ENCODE measurements around the gene HOMER2.

Gene HOMER2

GRCh38 chr15:82855286-82856100 lies 97.0 kb downstream of the HOMER2 start:
- no peak for DNase-seq

DNA sequence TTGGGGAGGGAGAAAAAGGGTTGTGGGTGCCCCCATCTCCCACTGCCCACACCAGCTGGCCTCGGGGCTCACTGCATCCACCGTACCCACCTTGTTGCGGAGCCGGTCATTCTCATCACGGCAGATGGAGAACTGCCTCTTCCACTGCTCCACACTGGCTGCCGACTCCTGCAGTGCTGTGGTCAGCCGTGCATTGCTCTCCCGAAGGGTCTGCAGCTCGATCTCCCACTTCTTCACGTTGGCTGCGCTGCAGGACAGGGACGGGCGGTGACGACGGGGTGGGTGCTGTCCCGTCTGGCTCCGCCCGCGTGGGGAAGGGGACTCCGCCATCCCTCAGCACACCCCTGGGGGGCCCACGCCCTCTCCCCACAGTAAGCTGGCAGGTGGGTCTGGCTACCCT lies 98.0 kb downstream of the HOMER2 start:
- no peak for DNase-seq

DNA sequence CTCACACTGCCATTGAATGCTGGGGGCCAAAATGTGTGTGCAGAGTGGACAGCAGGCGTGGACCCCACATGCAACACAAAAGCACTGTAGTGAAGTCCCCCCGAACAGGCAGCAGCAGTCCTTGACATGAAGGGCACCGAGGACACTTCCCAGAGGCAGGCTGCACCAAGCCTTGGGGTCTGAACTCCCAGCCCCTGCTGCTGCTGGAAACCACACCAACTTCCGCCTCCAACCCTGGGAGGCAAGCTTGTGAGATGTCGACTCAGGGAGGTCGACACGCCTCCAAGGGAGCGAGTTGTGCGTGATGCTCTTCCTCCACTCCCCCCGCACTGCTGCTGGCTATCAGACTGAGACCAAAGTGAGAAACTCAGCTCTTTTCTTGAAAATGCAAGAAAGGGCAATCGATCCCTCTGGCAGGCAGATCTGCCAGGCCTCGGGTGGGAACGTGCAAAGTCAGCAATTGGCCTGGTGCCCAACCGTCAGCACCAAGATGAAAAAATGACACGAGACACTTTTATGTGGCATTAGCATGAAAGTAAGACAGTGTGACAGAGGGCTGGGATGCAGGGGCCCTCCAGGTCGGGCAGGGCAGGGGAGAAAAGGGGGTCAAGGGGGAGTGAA lies 99.5 kb downstream of the HOMER2 start:
- DNase-seq: no peak

DNA sequence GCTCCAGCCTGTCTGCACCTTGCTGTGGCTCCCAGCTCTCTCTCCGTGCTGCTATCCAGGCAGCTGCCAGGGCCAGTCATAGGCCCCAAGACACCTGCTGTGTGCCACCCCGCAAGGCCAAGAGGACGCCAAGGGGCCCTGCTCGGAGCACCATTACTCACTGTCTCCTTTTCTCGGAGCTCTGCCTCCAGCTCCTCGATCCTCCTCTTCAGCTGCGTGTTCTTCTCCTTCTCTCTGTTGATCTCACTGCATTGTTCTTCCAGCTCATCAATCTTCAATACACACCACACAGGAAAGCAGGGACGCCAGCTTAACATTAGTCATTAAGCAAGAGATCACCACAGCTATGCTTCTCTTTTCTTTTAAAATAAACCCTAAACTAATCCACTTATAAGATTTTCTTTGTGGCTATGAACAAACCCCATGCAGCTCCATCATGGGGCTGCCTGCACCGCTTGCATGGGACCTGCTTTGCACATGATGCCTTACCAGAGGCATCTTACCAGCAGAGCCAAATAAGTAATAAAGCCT lies 100.5 kb downstream of the HOMER2 start:
- DNase-seq: no peak

- no peak for DNase-seq
These were observed 101.1 kb downstream of the HOMER2 start for GRCh38 chr15:82851306-82851850.

- no peak for DNase-seq
These were observed 101.8 kb downstream of the HOMER2 start for GRCh38 chr15:82850731-82851130.

DNA sequence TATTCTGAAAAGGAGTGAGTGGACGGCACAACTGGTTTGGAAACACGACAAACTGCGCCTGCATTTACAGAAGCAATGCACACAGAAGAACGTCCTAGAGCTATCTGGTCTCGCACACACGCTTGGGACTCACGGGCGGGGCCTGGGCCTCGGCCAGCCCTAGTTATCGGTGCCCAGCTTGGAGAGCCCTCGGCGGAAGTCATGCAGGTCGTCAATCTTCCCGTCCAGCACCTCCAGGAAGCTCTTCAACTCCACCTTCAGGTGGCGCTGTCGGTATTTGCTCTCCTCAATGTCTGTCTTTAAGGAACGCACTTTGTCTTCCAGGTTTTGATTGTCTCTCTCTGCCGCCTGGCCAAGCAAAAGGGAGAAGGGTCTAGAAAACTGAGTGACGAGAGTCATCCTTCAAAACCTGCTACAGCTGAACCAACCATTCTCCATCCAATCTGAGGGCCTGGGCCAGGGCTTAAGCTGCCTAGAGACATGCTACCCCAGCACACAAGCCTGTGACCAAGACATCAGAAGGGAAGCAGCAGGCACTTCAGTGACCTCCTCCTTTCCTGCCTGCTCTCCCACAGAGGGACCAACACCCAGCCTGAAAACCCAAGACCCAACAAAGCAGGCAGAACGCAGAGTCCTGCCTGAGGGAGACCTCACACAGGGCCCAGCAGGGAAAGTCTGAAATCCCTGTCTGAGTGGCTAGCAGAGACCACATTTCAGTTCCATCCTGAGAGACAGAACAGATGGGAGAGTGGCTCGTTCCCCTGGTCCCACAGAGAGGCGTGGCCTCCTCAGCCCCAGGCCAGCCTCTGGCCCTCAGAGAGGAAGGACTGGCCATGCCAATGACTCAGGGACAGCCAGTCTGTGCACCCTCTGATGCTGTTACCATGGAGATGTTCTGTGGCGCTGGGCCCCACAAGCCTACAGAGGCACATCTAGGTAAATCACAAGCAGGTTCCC lies 102.7 kb downstream of the HOMER2 start:
- DNase-seq: peak; percentile 69

- no peak for DNase-seq
These were observed 104.1 kb downstream of the HOMER2 start for GRCh38 chr15:82848241-82848993.

DNA sequence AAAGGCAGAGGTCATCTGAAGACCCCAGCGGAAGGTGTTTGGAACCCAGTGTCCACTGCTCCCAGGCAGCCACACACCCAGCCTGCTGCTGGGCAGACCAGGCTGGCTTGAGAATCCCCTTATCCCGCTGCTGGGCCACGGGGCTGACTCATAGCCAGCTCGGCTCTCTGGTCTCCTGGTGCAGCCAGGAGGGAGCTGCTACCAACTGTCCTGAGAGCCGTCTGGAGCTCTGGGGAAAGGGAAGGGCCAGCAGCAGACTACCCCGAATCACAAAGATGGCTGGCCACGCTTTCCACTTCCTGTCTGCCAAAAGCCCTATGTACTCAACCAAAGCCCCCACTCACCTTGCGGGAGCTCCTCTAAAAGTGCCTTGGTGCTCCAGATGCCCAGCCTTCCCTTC lies 104.8 kb downstream of the HOMER2 start:
- no peak for DNase-seq

- no peak for DNase-seq
These were observed 105.9 kb downstream of the HOMER2 start for GRCh38 chr15:82846621-82847020.

GRCh38 chr15:82845686-82846085 lies 106.8 kb downstream of the HOMER2 start:
- DNase-seq: no peak

DNA sequence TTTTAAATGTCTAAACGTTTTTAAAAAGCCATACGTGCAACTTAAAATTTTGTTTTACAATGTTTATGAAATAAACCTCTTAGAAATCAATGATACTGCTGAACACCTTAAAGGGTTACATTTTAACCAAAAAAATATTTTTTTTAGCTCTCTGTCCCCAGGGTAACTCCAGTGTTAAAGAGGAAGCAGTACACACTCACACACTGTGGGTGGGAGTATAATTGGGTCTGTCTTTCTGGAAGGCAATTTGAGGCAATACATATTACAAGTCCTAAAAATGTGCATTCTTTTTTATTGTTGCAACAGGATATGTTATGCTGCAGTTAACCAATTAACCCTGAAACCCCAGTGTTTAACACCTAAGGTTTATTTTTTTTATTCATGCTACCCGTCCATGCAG lies 109.0 kb downstream of the HOMER2 start:
- no peak for DNase-seq

DNA sequence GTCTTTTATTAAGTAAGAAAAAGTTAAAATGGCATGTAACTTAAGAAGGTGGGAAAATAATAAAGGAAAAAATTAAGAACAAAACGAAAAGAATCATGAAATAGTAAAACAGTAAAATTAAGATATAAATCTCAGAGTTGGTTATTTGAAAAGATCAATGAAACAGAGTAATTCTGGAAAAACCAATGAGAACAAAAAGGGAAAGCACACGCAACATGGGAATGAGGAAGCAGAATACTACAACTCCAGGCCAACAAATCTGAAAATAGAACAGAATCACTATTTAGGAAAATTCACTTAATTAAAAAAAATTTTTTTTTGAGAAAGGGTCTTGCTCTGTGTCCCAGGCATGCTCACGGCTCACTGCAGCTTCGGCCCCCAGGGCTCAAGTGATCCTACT lies 112.4 kb downstream of the HOMER2 start:
- DNase-seq: no peak

DNA sequence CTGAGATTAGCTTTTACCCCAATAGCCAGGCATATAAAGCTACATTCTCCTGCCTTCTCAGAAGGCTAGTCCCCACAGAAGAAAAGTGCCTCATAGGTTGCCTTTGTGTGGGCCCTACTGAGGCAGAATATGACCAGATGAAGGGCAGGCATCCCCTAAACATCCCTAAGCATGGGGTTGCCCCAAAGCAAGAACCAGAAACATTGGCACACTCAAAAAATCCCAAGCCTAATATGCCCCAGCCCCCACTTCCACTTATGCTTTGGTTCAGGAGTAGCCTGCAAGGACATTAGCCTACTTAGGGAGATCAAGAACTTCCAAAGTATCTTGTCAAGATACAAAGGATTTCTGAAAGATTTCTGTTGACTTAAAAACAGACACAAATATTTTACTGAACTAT lies 113.4 kb downstream of the HOMER2 start:
- no peak for DNase-seq

GRCh38 chr15:82838096-82838735 lies 114.3 kb downstream of the HOMER2 start:
- DNase-seq: no peak

- DNase-seq: no peak
These were observed 117.1 kb downstream of the HOMER2 start for GRCh38 chr15:82835391-82835917.

DNA sequence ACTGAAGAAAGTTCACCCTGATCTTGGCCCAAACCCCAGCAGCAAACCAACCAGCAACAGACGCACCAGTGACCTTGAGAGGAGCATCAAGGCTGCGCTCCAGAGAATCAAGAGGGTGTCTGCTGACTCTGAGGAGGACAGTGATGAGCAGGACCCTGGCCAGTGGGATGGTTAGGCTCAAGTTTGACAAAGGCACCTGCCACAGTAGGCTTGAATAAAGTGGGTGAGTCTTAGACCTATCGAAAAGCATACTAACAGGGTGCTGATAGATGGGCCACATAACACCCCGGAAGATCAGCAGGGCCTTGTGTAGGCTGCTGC lies 119.2 kb downstream of the HOMER2 start:
- DNase-seq: no peak

- no peak for DNase-seq
These were observed 119.7 kb downstream of the HOMER2 start for GRCh38 chr15:82832601-82833361.

DNA sequence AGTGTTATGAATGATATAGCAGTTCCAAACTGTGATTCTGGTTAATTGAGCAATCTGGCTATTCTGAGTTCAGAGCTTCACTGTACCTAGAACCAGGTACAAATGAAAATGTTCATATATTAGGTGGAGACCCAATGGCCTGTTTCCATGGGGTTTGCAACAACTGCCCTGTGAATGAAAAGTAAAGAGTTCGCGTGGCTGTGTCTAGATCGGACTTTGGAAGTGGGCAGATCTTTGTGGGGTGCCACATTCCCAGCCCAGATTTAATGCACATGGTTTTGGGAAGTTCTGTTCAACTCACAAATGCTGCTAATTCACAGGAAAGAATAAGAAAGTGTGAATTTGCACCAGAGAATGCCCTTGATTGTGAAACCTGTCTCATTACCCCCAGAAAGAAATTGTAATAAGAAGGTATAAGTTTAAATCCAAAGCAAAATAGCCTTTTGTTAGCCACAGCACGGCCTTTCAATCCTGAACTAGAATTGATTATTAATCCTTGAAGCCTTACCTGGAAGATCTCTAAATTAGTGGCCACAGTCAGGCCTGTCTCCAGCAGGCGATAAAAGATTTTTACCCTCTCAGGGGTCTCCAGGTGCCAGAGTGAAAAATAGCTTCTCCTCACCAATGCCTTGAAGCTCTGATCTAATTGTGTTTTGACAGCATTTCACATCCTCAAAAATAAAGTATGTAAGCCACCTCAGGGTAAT lies 120.5 kb downstream of the HOMER2 start:
- DNase-seq: no peak

Data from KG1 (cell line).